ENCODE results near the gene ELL.

DNA sequence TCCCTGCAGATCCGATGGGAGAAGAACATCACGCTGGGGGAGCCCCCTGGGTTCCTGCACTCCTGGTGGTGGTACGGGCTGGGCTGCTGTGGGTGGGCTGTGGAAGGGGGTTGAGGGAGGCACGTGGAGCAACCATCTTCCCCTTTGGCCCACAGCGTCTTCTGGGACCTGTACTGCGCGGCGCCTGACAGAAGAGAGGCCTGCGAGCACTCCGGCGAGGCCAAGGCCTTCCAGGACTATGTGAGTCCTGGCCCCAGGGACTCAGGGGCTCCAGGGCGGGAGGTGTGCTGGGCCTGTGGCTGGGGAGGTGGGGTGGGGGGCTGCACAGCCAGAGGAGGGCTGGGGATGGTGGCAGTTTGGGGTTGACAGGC is 94.1 kb downstream of the ELL start:
- no peak for TF ChIP-seq CTCF (IDR thresholded peaks at IDR 0.05)
- no peak for TF ChIP-seq EP300 (IDR thresholded peaks at IDR 0.05)
- TF ChIP-seq POLR2AphosphoS5 (IDR thresholded peaks at IDR 0.05), result no peak
- TF ChIP-seq POLR2A (IDR thresholded peaks at IDR 0.05; ENCODE audit: low read depth), result no peak
